ENCODE measurements around the gene LETMD1. TPM values are rescaled to one million over a fixed set of nuclear protein-coding genes. Genes with fewer than 3 reads are reported as not detected.

LETMD1 gene
- polyA plus RNA-seq, 2 of the 4 experiments (the other 2 are of a cell fraction): 29.6 to 72.9 TPM

- Histone ChIP-seq H3K4me3 (no peak overlapping the region), H3K4me2 (no peak overlapping the region), H3K27ac (no peak overlapping the region), H3K9me3 (no peaks in the 10 kb centered on the region), H3K4me1 (no peaks in the 10 kb centered on the region)
- ChIA-PET CTCF (no interaction called here), POLR2A (interaction anchor here (1.1 kb wide), 1 partner anchor 20 kb away, joined by 3 read pairs; no protein-coding TSS in a partner anchor)
- TF ChIP-seq FOSL2 (IDR thresholded peaks at IDR 0.05) (no peak), FOSL2 (CRISPR knock-in tag; IDR thresholded peaks at IDR 0.05) (no peak), NPAS2 (CRISPR knock-in tag; IDR thresholded peaks at IDR 0.05; ENCODE audit: borderline replicate concordance) (no peak), HEYL (CRISPR knock-in tag; IDR thresholded peaks at IDR 0.05) (no peak), HMGXB4 (CRISPR knock-in tag; IDR thresholded peaks at IDR 0.05; ENCODE audit: borderline replicate concordance) (no peak), GATA3 (IDR thresholded peaks at IDR 0.05; ENCODE audit: borderline replicate concordance) (no peak), ZSCAN20 (CRISPR knock-in tag; IDR thresholded peaks at IDR 0.05) (no peak), JUNB (IDR thresholded peaks at IDR 0.05) (no peak), USF2 (IDR thresholded peaks at IDR 0.05) (no peak), POLR2AphosphoS2 (conservative IDR thresholded peaks at IDR 0.05; ENCODE audit: low read length) (no peak), RFX5 (IDR thresholded peaks at IDR 0.05) (no peak), HOXB13 (CRISPR knock-in tag; IDR thresholded peaks at IDR 0.05; ENCODE audit: low read depth) (no peak)
- ATAC-seq (no peak), FAIRE-seq (no peak), DNase-seq (ENCODE audit: low read depth in 1 of 2, low spot score in 1 of 2) (no peak)
Observed at GRCh38 chr12:51103977-51104376, 55.9 kb downstream of the LETMD1 start.

GRCh38 chr12:51108136-51108535 is 60.0 kb downstream of the LETMD1 start:
- Histone ChIP-seq H3K4me2 (no peak overlapping the region), H3K4me1 (no peaks in the 10 kb centered on the region), H3K9me3 (no peaks in the 10 kb centered on the region), H3K27ac (no peak overlapping the region), H3K4me3 (no peak overlapping the region)
- ChIA-PET CTCF (no interaction called here), POLR2A (interaction anchor here (1.1 kb wide), 1 partner anchor 24 kb away, joined by 4 read pairs; the partner anchor contains the start of gene CSRNP2)
- no peak for TF ChIP-seq TP53 (CRISPR knock-in tag; IDR thresholded peaks at IDR 0.05)
- no peak for TF ChIP-seq EP300 (IDR thresholded peaks at IDR 0.05)
- TF ChIP-seq RCOR1 (IDR thresholded peaks at IDR 0.05; ENCODE audit: low read depth, low read length): no peak
- no peak for TF ChIP-seq CHD2 (IDR thresholded peaks at IDR 0.05; ENCODE audit: low read length, partially characterized antibody)
- TF ChIP-seq FOSB (CRISPR knock-in tag; IDR thresholded peaks at IDR 0.05): no peak
- TF ChIP-seq SREBF2 (IDR thresholded peaks at IDR 0.05): no peak
- no peak for TF ChIP-seq E2F6 (IDR thresholded peaks at IDR 0.05; ENCODE audit: borderline replicate concordance, low read depth)
- no peak for TF ChIP-seq CEBPB (IDR thresholded peaks at IDR 0.05)
- TF ChIP-seq BCL3 (IDR thresholded peaks at IDR 0.05): no peak
- TF ChIP-seq SMC3 (IDR thresholded peaks at IDR 0.05): no peak
- TF ChIP-seq FOXS1 (CRISPR knock-in tag; IDR thresholded peaks at IDR 0.05): no peak
- TF ChIP-seq CTCF (IDR thresholded peaks at IDR 0.05): no peak
- TF ChIP-seq HMGXB4 (CRISPR knock-in tag; IDR thresholded peaks at IDR 0.05; ENCODE audit: borderline replicate concordance): no peak
- no peak for TF ChIP-seq POLR2AphosphoS2 (conservative IDR thresholded peaks at IDR 0.05; ENCODE audit: low read length)
- TF ChIP-seq MAFK (IDR thresholded peaks at IDR 0.05; ENCODE audit: partially characterized antibody): no peak
- TF ChIP-seq HEYL (CRISPR knock-in tag; IDR thresholded peaks at IDR 0.05): no peak
- TF ChIP-seq ZNF302 (CRISPR knock-in tag; IDR thresholded peaks at IDR 0.05): no peak
- TF ChIP-seq NFE2L2 (conservative IDR thresholded peaks at IDR 0.05; ENCODE audit: low read length): no peak
- no peak for TF ChIP-seq EHF (CRISPR knock-in tag; IDR thresholded peaks at IDR 0.05)
- TF ChIP-seq MYC (IDR thresholded peaks at IDR 0.05; ENCODE audit: borderline replicate concordance, low read length): no peak
- FAIRE-seq (no peak), DNase-seq (ENCODE audit: low read depth in 1 of 2, low spot score in 1 of 2) (no peak), ATAC-seq (no peak)
- WGBS (ENCODE audit: missing lambda C conversion rate): 87% methylated on average over 4 of the region's 4 CpGs
